ENCODE data around the gene ADAM30.
"Not testable (repeated sequence)": the region's sequence is repeated elsewhere in the genome, so short reads cannot be mapped to it uniquely, and the experiment has no call there.

Gene ADAM30

DNA sequence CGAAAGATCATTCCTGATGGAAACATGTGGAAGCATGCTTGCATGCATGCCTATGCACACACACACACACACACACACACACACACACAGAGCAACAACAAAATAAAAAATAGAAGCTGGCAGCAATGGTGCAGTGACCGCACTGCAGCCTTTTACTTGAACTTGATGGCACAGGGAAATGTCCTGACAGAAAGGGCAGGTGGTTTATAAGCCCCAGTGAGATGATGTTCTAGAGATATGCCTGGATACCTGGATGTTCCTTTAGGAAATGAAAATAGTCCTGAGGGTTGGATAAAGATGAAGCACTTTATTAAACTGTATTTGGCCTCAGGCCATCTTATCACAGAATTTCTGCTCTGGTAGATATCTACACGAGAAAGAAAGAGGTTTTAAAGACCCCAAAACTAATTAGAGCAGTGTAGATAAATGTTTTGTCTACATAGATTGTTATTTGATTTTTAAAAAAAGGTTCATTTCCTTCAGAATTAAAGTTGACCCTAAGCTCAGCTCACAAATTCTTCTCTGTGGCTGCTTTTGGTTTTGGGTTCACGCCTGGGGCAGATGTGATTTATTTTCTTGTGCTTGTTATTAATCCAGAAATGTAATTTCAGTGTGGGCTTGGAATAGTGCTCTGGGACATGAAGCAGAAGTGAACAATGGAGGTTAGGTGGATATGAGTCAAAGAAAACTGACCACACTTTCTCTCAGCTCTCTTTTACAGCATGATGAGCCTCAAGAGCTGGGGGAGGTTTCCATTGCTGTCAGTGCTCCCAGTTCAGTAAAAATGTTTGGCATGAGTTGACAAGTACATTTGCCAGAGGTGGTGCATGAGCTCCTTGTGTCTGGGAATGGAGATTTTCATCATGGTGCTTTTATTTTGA lies 22.9 kb downstream of the ADAM30 start:
- DNase-seq (ENCODE audit: low spot score): peak; percentile 63

DNA sequence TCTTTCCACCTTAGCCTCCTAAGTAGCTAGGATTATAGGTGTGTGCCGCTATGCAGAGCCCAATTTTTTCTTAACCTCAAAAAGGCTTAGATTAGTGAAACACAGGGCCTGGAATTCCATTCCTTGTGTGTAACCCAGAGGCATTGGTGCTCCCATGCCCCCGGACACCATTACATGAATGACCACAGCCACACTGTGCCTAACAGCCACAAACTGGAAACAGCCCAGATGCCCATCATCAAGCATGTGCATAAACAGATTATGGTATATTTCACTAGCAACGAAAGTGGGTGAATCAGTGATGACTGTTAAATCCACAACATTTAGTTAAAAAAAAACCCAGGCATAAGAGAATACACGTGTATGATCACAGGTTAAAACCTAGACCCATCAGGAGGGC lies 24.4 kb downstream of the ADAM30 start:
- DNase-seq (ENCODE audit: low spot score): no peak

DNA sequence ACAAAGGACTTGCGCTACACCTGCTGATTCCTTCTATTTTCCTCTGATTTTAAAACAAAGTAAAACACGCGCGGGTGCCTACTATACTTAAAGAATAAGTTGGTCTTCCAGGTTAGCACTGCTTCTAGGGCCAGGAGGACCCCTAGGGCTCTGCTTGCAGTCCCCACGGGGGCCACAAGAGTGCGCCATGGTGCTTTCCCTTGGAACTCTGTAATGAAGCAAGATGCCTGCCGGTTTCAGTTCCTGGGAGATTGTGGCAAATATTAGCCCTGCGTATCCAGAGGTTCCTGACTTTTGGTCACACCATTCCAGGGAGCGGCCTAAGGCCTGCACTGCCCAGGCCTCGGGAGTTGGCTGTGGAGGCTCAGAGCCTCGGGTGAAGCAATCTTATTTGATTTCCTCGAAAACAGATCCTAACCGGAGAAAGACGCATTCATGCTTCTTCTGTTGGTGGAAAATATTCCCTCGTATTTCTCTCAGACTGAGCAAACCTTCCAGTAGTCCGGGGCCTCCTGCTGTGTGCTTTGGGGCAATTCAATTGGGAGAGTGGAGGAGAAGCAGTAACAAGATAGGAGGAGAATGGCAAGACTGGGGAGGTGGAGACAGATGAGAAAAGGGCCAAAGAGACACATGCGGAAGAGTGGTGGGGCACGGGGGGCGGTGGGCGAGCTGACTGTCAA lies 25.3 kb downstream of the ADAM30 start:
- DNase-seq (ENCODE audit: low spot score): peak; percentile 77

- no peak for DNase-seq (ENCODE audit: low spot score)
These were observed 26.3 kb downstream of the ADAM30 start for GRCh38 chr1:119869995-119870394.

DNA sequence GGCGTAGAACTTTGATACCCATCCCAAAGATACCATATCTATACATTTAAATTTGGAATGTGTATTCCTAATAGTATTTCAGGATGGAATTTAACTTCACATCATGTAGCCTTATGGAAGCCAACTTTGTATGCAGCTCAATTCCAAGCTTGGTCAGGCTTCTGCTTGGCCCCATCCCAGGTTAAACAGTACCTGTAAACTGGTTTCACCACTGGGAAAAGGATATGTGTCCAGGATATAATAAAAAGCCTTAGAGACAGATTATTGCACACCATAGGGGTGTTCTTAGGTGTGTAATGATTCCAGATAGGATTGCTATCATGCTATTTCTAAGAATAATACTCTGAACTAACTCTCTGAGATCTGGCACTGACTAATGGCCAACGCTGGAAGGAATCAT lies 28.1 kb downstream of the ADAM30 start:
- no peak for DNase-seq (ENCODE audit: low spot score)

GRCh38 chr1:119866451-119866850 lies 29.9 kb downstream of the ADAM30 start:
- DNase-seq (ENCODE audit: low spot score): no peak

DNA sequence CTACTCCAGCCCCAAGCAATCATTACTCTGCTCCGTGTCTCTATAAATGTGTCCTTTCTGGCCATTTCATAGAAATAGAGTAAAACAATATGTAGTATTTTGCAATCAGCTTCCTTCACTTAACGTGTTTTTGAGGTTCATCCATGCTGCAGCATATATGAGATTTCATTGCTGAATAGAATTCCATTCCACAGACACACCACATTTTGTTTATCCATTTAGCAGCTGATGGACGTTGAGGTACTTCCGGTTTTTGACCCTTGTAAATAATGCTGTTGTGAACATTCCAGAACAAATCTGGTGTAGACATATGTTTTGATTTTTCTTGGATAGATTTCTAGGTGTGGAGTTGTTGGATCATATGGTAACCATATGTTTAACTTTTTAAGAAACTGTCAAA lies 30.7 kb downstream of the ADAM30 start:
- no peak for DNase-seq (ENCODE audit: low spot score)

GRCh38 chr1:119862276-119862675 lies 34.0 kb downstream of the ADAM30 start:
- no peak for DNase-seq (ENCODE audit: low spot score)

DNA sequence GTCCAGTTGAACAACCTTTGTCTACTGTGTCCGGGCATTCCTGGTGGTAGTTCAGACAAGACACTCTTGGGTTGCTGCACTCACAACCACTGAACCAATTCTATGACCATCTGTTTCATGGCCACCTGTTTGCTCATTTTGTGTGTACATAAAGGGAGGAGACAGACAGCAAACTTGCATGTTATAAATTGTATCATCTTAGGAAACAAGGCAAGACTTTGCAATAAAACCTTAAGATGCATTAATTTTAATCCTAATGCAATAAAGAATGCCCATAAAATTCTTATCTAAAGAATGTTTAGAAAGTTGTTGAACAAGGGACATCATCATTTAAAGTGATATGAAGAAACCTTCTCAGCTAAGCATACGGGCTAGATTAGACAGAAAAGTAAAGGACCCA lies 34.8 kb downstream of the ADAM30 start:
- DNase-seq (ENCODE audit: low spot score): no peak

GRCh38 chr1:119859647-119860046 lies 36.7 kb downstream of the ADAM30 start:
- DNase-seq (ENCODE audit: low spot score): peak; percentile 78

DNA sequence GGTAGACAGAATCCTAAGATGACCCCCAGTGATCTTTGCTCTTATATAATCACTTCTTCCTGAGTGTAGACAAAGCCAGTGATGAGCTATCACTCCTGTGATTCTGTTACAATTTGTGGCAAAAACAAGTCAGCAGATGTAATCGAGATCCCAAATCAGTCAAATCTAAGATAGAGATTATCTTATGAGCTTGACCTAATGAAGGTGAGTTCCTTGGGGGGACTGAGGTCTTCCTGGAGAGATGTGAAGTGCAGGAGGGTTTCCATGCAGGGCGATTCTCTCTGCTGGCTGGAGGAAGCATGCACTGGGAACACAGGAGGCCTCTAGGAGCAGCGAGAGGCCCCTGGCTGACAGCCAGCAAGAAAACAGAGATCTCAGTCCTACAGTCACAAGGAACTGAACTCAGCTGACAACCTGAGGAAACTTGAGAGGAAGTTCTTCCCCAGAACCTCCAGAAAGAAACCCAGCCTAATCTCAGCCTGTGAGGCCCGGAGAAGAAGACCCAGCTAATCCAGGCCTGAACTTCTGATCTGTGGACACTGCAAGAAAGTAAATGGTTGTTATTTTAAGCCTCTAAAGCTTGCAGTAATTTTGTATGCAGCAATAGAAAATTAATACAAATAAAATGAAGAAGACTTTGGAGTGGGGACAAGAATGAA lies 37.6 kb downstream of the ADAM30 start:
- DNase-seq (ENCODE audit: low spot score): not testable (repeated sequence)

DNA sequence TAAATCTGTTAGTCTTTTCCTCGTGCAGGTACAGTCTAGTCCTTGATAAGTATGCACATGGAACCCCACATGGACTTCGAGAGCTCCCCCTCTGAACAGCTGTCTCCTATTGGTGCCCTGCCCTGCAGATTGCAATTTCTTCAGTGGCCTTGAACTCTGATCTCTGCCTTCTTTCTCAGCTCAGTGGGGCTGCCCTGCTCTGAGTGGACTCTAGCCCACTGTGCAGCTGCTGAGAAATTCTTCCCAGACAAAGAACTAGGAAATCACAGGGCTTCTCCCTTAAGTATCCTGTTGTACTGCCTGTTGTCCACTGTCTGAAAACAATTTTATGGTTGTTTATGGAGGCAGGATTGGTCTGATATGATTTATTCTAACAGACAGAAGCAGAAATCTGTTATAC lies 38.2 kb downstream of the ADAM30 start:
- DNase-seq (ENCODE audit: low spot score): no peak

DNA sequence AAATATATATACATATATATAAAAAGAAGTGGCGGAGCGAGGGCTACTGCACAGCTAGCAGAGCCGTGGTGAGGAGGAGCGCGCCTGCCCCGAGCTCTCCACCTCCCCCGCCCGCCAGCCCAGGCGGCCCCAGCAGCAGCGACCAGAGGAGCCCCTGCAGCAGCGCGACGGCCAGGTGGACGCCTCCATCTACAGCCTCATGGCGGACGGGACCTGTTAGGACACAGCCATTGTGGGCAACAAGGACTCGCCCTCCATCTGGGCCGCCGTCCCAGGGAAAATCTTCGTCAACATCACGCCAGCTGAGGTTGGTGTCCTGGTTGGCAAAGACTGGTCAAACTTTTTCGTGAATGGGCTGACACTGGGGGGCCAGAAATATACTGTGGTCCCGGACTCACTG lies 43.2 kb downstream of the ADAM30 start:
- DNase-seq (ENCODE audit: low spot score): no peak

GRCh38 chr1:119844206-119844605 lies 52.1 kb downstream of the ADAM30 start:
- DNase-seq (ENCODE audit: low spot score): not testable (repeated sequence)

All from kidney tubule cell (primary cell).